ENCODE data around the gene KLHL22.

DNA sequence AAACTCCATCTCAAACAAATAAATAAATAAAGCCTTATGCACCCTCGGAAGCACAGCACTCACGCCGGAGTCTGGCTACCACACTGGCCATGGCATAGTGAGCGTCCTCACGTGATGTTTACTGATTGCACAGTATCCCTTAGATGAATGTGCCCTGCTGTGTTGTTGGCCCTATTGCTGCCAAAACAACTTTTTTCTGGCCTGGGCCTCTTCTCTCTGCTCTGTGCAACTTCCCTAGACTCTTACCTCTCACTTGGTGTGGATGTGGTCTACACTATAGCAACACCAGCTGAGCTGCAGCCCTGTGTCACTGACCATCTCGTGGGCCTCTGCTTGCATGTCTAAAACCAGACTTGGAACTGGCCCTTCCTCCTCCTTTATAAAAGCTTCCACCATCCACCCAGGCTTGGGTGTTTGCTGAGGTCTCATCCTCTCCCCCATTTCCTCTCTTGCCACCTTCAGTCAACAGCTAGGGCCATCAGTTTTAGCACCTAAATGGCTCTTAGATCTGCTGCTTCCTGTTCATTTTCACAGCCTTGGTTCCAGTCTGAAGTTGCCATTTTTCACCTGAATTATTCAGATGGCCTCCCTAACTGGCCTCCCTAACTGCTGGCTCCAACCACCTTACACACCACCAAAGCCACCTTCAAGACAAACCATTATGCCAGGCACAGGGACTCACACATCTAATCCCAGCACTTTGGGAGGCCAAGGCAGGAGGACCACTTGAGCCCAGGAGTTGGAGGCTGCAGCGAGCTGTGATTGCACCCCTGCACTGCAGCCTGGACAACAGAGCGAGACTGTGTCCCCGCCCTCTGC, 92.4 kb downstream of the KLHL22 start:
- TF ChIP-seq, protein P1, sequence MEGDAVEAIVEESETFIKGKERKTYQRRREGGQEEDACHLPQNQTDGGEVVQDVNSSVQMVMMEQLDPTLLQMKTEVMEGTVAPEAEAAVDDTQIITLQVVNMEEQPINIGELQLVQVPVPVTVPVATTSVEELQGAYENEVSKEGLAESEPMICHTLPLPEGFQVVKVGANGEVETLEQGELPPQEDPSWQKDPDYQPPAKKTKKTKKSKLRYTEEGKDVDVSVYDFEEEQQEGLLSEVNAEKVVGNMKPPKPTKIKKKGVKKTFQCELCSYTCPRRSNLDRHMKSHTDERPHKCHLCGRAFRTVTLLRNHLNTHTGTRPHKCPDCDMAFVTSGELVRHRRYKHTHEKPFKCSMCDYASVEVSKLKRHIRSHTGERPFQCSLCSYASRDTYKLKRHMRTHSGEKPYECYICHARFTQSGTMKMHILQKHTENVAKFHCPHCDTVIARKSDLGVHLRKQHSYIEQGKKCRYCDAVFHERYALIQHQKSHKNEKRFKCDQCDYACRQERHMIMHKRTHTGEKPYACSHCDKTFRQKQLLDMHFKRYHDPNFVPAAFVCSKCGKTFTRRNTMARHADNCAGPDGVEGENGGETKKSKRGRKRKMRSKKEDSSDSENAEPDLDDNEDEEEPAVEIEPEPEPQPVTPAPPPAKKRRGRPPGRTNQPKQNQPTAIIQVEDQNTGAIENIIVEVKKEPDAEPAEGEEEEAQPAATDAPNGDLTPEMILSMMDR (IDR thresholded peaks at IDR 0.05; ENCODE audit: low read depth, low read length, poor library complexity, severe bottlenecking) = no peak
- no peak for TF ChIP-seq EZH2phosphoT487 (IDR thresholded peaks at IDR 0.05; ENCODE audit: borderline replicate concordance, low read length)

Data from DOHH2 (cell line).